GM18498 (cell line): ENCODE results near the gene MAP2K7.
"Not testable (repeated sequence)": the region's sequence is repeated elsewhere in the genome, so short reads cannot be mapped to it uniquely, and the experiment has no call there.

Experiments used
- ATAC-seq: cut with Tn5 transposase; IDR thresholded peaks from one replicate; pipeline ENCODE4 v1.9.1; 2021; ENCODE audit warnings: mild to moderate bottlenecking, moderate library complexity; ENCODE audit not compliant: unreplicated experiment

The MAP2K7 gene

GRCh38 chr19:7907122-7907521, 3.4 kb downstream of the MAP2K7 start:
- ATAC-seq, result no peak

- ATAC-seq, result no peak
Measured at GRCh38 chr19:7907544-7907943, 3.9 kb downstream of the MAP2K7 start.

- ATAC-seq, result no peak
Measured at GRCh38 chr19:7908078-7908699, 4.5 kb downstream of the MAP2K7 start.

DNA sequence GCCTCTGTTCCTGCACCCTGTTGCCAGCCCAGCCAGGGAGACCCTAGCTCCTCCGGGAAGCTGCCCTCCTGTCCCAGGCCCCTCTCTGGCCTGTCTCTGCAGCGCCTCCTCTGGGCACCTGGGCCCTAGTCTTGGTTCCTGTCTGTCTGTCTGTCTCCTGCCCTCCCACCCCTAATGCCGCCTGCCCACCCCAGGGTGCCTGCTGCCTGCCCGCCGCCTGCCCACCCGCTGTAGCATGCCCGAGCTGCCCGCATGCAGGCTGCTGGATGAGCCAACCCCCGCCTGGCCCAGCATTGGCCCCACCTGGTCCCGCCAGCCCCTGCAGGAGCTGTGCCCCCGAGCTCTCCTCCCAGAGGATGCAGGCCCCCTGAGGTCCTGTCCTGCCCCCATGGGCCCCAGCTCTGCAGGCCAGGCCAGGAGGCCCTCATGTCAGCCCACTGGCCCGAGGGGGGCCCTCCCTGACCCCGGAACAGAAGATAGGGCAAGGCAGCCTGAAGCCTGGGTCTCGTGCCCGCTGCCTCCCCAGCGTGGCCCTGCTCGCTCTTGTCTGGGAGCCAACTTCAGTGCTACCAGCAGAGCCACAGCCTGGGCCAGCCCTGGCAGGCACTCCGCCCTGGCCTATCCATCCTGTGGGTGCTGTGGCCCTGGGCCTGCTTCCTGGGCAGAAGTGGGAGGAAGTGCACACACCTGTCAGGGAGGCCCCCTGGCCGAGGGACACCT, 5.2 kb downstream of the MAP2K7 start:
- ATAC-seq, result no peak

DNA sequence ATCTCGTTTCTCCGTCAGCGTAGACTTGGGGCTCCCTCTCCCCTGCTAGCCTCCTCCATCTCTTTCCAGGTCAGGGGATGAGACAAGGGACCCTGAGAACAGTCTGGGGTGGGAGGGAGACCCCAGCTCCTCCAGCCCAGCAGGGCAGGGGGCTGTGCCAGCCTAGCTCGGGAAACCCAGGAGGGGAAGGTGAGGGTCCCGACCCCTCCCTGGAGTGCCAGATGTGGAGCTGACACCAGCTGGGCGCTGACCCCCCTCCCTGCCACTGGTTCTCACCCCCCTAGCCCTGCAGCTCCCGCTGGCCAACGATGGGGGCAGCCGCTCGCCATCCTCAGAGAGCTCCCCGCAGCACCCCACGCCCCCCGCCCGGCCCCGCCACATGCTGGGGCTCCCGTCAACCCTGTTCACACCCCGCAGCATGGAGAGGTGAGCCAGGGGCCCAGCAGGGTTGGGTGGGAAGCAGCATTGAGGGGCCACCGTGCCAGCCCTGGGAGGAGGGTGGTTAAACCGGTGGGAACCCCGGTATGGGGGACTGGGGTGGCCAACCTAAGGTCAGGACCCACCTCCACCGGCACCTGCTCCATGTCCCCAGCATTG, 5.9 kb downstream of the MAP2K7 start:
- ATAC-seq, result no peak

DNA sequence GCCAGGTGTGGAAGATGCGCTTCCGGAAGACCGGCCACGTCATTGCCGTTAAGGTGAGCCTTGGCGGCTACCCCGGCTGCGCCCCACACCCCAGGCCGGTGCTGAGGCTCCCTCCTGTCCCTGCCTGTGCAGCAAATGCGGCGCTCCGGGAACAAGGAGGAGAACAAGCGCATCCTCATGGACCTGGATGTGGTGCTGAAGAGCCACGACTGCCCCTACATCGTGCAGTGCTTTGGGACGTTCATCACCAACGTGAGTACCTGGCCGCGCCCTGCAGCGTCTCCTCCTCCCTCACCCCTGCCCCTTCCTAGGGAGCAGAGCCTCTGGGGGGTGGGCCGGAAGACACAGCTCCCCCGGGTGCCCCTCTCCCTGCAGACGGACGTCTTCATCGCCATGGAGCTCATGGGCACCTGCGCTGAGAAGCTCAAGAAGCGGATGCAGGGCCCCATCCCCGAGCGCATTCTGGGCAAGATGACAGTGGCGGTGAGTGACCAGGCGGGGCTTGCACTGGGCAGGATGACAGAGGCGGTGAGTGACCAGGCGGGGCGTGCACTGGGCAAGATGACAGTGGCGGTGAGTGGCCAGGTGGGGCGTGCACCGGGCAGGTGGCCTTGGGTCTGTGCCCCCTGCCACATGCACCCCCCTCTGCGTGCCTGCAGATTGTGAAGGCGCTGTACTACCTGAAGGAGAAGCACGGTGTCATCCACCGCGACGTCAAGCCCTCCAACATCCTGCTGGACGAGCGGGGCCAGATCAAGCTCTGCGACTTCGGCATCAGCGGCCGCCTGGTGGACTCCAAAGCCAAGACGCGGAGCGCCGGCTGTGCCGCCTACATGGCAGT, 6.9 kb downstream of the MAP2K7 start:
- no peak for ATAC-seq

DNA sequence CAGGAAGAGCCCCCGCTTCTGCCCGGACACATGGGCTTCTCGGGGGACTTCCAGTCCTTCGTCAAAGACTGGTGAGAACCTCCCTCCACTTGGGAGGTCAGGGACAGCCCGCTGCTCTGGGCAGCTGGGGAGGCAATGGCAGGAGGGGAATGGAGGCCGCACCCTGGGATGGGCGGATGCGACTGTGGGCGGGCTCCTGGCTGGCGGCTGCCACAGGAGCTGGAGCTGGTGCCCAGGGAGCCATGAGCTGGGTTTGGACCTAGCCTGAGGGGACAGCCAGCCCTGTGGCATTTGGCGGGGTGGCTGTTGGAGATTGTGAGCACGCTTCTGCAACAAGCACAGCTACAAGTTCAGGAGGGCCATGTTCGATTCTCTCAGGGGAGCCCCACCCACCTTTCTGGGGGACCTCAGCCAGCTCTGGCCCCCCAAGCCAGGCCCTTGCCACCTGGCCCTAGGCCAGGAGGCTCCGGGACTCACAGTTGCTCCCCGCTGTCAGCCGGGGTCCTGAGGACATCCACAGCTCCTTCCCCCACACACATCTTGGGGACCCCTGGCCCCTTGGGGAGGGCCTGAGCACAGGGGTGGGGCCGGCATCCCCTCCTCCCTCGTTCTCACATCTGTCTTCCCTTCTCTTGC, 7.9 kb downstream of the MAP2K7 start:
- ATAC-seq, result no peak

GRCh38 chr19:7912144-7912696, 8.5 kb downstream of the MAP2K7 start:
- ATAC-seq, result no peak

DNA sequence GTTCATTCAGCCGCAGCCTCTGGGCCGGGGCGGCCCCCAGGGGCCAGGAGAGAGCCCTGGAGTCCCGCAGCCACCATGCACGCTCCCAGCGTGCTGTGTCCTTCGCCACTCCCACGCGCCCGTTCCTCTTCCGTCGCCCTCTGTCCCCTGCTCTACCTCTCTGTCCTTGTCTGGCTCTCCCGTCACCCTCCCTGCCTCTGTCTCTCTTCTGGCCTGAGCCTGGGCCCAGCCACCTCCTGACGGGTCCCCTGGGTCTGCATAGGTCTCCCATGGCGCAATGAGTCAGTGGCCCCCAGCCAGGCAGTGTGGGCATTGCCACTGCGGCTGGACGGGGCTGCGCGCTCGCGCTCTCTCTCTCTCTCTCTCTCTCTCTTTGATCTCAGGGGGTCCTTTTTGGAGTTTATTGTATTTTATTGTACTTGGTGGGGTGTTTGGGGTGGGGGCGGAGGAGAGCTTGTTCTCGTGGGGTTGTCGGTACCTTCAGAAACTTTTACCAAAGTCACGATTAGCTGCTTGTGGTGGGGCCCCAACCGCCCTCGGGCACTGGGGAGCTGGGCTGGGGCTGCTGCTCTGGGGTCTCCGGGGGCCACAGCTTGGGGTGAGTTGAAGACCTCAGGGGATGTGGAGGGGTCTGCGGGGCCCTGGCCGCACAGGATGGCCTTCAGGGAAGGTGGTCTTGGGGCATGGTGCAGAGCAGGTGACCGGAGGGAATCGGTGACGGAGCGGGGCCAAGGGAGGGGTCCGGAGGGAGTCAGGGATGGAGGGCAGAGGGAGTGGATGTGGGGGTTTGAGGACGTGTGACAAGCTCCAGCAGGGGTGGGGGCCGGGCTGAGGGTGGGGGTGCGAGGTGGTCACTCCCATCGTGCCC, 9.3 kb downstream of the MAP2K7 start:
- no peak for ATAC-seq

DNA sequence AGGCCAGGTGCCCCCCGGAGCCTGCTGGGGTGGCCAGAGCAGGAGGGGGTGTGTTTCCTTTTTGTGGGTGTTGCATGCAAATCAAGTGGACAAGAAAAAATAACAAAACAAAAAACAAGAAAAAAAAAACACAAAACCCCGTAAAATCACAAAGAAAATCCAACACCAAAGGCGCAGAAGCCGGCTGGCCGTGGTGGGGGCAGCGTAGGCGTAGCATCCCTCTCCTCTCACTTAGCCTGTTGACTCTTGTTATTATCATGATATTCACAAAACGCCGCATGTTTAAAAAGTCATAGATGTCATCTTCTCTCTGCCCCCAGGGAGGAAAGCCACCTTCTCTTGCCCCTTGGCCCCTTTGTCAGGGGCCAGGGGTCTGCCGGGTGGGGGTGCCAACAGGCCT, 10.0 kb downstream of the MAP2K7 start:
- ATAC-seq, result no peak

- ATAC-seq, result no peak
Measured at GRCh38 chr19:7914099-7914498, 10.4 kb downstream of the MAP2K7 start.

DNA sequence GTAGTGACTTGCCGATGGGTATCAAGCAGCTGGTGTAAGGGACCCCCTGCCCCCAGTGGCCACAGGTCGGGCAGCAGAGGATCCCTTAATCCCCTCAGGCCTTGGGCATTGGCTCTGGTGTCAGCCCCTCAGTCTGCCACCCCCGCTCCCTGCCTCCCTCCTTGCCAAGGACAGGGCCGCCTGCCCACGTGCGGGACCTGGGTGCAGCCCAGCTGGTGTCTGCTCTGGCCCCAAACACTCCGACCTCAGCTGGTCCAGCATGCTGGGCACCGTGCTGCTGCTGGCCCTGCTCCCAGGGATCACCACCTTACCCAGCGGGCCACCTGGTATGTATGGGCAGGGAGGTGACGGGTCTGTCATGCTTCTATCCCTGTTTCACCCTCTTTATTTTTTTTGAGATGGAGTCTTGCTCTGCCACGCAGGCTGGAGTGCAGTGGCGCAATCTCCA, 10.9 kb downstream of the MAP2K7 start, which contains the start of gene TGFBR3L:
TSS of gene TGFBR3L (plus strand) at position 233 of the 448 bp plus-strand sequence.
- no peak for ATAC-seq

DNA sequence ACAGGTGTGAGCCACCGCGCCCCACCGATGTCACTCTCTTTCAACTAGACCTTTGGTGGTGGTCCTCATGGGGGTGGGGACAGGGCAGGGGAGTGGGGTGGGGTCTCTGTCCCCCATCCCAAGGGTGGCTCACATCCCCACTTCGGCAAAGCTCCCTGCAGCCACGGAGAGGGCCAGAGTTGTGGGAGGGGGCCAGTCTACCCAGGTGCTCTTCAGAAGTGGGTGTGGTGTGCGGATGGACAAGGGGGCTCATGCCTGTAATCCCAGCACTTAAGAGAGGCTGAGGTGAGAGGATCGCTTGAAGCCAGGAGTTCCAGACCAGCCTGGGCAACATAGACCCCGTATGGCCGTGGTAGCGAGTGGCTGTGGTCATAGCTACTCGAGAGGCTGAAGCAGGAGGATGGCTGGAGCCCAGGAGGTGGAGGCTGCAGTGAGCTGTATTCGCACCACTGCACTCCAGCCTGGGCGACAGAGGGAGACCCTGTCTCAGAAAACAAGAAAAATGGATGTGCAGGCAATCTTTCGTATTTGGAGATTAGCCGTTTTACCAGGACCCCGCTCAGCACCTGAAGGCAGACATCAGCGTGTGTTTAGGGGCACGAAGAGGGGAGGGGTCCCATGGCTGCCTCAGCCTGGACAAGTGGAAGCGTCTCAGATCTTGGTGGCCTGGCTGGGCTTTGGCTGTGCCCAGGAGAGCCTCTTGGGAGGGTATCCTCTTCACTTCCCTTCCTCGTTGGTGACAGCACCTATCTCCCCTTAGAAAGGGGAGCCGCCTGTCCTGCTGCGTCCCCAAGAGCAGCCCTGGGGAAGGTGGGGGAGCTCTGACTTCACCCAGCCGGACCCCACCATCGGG, 11.8 kb downstream of the MAP2K7 start:
- no peak for ATAC-seq

- ATAC-seq, result no peak
Measured at GRCh38 chr19:7916103-7916954, 12.7 kb downstream of the MAP2K7 start.

GRCh38 chr19:7916955-7917266, 13.2 kb downstream of the MAP2K7 start:
- no peak for ATAC-seq

GRCh38 chr19:7917267-7918061, 13.8 kb downstream of the MAP2K7 start:
- ATAC-seq, result no peak

DNA sequence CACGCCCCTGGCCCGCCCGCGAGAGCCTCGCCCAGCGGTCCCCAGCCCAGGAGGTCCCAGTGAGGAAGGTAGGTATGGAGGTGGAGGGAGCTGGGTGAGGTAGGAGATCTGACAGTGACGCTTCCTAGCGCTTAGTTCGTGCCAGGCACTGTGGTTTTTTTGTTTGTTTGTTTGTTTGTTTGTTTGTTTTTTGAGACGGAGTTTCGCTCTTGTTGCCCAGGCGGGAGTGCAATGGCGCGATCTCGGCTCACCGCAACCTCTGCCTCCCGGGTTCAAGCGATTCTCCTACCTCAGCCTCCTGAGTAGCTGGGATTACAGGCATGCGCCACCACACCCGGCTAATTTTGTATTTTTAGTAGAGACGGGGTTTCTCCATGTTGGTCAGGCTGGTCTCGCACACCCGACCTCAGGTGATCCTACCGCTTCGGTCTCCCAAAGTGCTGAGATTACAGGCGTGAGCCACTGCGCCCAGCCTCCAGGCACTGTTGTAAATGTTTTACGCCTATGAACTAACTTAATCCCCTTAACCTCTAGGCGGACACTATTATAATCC, 14.5 kb downstream of the MAP2K7 start:
- not testable (repeated sequence) for ATAC-seq
